Activated CD4-positive, alpha-beta T cell treated with anti-CD3 and anti-CD28 coated beads, Interleukin-2, amount 50 U/mL, for 1 hour (primary cell): Measurements from ENCODE around the gene TBX4.
"Not testable (repeated sequence)": the region's sequence is repeated elsewhere in the genome, so short reads cannot be mapped to it uniquely, and the experiment has no call there.

Experiments
- DNase-seq: peaks from one replicate; pipeline ENCODE4 v3.0.0-alpha.2; 2020

TBX4 gene

GRCh38 chr17:61431594-61432311, 20.5 kb upstream of the TBX4 start:
- DNase-seq: no peak

GRCh38 chr17:61436273-61436672, 15.9 kb upstream of the TBX4 start:
- DNase-seq: no peak

GRCh38 chr17:61436995-61437704, 15.1 kb upstream of the TBX4 start:
- DNase-seq: no peak

GRCh38 chr17:61440697-61441096, 11.5 kb upstream of the TBX4 start:
- DNase-seq: no peak

- not testable (repeated sequence) for DNase-seq
These were observed 10.7 kb upstream of the TBX4 start for GRCh38 chr17:61441507-61441906.

GRCh38 chr17:61442136-61442775, 10.0 kb upstream of the TBX4 start:
- DNase-seq: no peak

- no peak for DNase-seq
These were observed 9.2 kb upstream of the TBX4 start for GRCh38 chr17:61442878-61443474.

- no peak for DNase-seq
These were observed 8.7 kb upstream of the TBX4 start for GRCh38 chr17:61443475-61443882.

- no peak for DNase-seq
These were observed 8.1 kb upstream of the TBX4 start for GRCh38 chr17:61444075-61444474.

GRCh38 chr17:61444831-61445230, 7.4 kb upstream of the TBX4 start:
- no peak for DNase-seq

- no peak for DNase-seq
These were observed 4.9 kb upstream of the TBX4 start for GRCh38 chr17:61447358-61447757.

- no peak for DNase-seq
These were observed 4.2 kb upstream of the TBX4 start for GRCh38 chr17:61448042-61448441.

- DNase-seq: not testable (repeated sequence)
These were observed 3.1 kb upstream of the TBX4 start for GRCh38 chr17:61449140-61449539.

GRCh38 chr17:61449707-61450640, 2.2 kb upstream of the TBX4 start:
- no peak for DNase-seq

GRCh38 chr17:61450641-61451537, 1.3 kb upstream of the TBX4 start:
- no peak for DNase-seq

- no peak for DNase-seq
These were observed 503 bp upstream of the TBX4 start for GRCh38 chr17:61451538-61452300.

- DNase-seq: no peak
These were observed 1.6 kb downstream of the TBX4 start for GRCh38 chr17:61453566-61454380.

- DNase-seq: no peak
These were observed 2.4 kb downstream of the TBX4 start for GRCh38 chr17:61454381-61455323.
